ENCODE data around the gene EIF3A.

EIF3A gene

DNA sequence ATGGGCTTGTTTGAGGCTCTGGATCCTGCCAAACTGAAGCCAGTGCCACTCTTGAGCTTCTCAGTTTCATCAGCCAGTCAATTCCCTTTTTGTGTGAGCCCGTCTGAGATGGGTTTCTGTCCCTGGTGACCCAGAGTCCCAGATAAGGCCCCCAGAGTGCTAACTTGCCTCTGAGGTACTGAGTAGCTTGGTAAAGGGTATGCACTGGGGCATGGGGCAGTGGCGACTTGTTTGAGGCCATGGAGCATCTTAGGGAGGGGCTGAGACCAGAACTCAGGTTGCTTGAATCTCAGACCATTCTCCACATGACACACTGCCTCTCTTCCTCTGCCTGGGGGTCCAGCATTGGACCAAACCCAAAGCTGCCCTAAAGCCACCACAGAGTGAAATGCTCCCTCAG lies 86.3 kb downstream of the EIF3A start:
- H3K4me1 Mint-ChIP-seq: no peaks in the 10 kb centered on the region
- H3K27ac Mint-ChIP-seq: no peak overlapping the region
- H3K27me3 Mint-ChIP-seq: peaks cover 20 to 28% of the 10 kb centered on the region in 2 donors
- peaks cover 0 to 2% of the 10 kb centered on the region in 2 donors for H3K9me3 Mint-ChIP-seq
- DNase-seq: no peak
- no peaks in the 10 kb centered on the region for H3K36me3 Mint-ChIP-seq
- no peak for ATAC-seq (replicated peaks)
- H3K4me3 Mint-ChIP-seq: no peak overlapping the region

DNA sequence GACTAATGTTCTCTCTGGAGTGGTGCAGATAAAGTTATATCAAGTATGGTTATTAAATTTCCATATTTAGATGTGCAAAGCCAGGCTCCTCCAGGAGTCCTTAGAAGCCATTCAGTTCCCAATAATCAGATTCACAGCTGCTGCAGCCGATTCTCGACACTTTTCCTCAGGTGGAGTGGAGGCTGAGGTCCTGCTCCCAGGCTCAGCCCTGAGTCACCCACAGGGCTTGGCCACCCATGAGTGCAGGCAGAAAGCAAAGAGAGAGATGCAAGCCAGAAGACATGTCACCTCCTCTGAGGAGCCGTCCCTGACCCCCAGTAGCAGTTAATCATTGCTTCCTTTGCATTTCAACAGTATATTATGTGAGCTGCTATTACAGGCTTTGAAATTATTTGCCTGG lies 87.4 kb downstream of the EIF3A start:
- DNase-seq (no peak), ATAC-seq (replicated peaks) (no peak)
- H3K9me3 Mint-ChIP-seq: peaks cover 0 to 2% of the 10 kb centered on the region in 2 donors
- peaks cover 22 to 23% of the 10 kb centered on the region in 2 donors for H3K27me3 Mint-ChIP-seq
- no peaks in the 10 kb centered on the region for H3K4me1 Mint-ChIP-seq
- no peaks in the 10 kb centered on the region for H3K36me3 Mint-ChIP-seq
- no peak overlapping the region for H3K27ac Mint-ChIP-seq
- no peak overlapping the region for H3K4me3 Mint-ChIP-seq

DNA sequence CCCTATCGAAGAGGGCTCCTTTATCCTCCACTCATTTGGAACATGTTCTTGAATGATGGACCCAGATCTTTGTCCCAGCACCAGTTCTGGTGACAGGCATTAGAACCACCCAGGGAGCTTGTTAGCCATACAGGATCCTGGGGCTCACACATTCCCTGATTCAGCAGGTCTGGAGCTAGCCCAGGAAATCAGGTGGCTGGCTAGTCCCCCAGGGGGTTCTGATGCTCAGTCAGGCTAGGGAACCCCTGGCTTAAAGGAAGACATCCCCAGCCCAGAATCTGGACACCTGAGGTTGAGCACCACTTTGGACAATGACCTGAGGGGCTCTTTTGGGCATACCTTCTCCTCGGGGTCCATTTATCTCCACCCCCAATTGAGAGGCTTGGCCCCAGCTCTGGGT lies 88.1 kb downstream of the EIF3A start:
- Mint-ChIP-seq H3K36me3 (no peaks in the 10 kb centered on the region), H3K9me3 (peaks cover 0 to 2% of the 10 kb centered on the region in 2 donors), H3K4me3 (no peak overlapping the region), H3K27me3 (peaks cover 15 to 17% of the 10 kb centered on the region in 2 donors), H3K4me1 (peaks cover 0 to 2% of the 10 kb centered on the region in 2 donors), H3K27ac (no peak overlapping the region)
- ATAC-seq (replicated peaks): no peak
- DNase-seq: no peak

DNA sequence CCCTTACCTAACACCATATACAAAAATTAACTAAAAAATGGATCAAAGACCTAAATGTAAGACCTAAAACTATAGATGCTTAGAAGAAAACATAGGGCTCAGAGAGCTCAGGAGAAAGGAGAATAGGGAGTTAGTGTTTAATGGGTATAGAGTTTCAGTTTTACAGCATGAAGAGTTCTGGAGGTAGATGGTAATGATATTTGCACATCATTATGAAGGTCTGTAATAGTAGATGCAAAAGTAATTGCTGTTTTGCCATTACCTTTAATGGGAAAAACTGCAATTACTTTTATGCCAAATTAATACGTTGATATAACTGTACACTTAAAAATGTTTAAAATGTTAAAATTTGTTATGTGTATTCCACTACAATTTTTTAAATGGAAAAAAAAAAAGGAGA lies 90.3 kb downstream of the EIF3A start:
- no peak overlapping the region for H3K27ac Mint-ChIP-seq
- DNase-seq: no peak
- no peak for ATAC-seq (replicated peaks)
- peaks cover 5 to 7% of the 10 kb centered on the region in 2 donors for H3K9me3 Mint-ChIP-seq
- H3K4me1 Mint-ChIP-seq: peaks cover 0 to 11% of the 10 kb centered on the region in 2 donors
- peaks cover 7 to 15% of the 10 kb centered on the region in 2 donors for H3K27me3 Mint-ChIP-seq
- no peaks in the 10 kb centered on the region for H3K36me3 Mint-ChIP-seq
- H3K4me3 Mint-ChIP-seq: no peak overlapping the region

DNA sequence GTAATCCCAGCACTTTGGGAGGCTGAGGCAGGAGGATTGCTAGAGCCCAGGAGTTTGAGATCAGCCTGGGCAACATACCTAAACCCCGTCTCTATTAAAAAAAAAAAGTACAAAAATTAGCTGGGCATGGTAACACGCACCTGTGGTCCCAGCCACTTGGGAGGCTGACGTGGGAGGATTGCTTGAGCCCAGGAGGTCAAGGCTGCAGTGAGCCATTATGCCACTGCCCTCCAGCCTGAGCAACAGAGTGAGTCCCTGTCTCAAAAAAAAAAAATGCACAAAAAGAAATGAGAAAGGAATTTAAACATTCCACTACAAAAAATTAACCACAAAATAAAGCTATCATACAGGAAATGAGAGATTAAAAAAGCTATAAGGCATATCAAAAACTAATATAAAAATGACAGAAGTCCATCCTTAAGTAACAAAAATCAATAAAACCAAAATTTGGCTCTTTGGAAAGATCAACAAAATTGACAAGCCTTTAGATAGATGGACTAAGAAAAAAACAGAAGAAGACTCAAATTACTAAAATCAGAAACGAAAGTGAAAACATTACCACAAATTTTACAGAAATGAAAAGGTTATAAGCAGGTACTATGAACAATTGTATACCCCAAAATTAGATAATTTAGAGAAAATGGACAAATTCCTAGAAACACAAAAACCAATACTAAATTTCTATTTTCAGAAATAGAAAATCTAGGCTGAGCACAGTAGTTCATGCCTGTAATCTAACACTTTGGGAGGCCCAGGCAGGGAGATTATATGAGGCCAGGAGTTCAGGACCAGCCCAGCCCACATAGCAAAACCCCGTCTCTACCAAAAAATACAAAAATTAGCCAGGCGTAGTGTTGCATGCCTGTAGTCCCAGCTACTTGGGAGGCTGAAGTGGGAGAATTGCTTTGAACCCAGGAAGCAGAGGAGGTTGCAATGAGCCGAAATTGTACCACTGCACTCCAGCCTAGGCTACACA lies 93.5 kb downstream of the EIF3A start:
- DNase-seq (no peak), ATAC-seq (replicated peaks) (peak in 1 of 2 donors; percentile 45)
- no peak overlapping the region for H3K27ac Mint-ChIP-seq
- peak overlapping the region in 1 of 2 donors; percentile 35 for H3K4me3 Mint-ChIP-seq
- H3K27me3 Mint-ChIP-seq: peaks cover 6 to 21% of the 10 kb centered on the region in 2 donors
- peaks cover 0 to 11% of the 10 kb centered on the region in 2 donors for H3K4me1 Mint-ChIP-seq
- H3K9me3 Mint-ChIP-seq: peaks cover 15 to 16% of the 10 kb centered on the region in 2 donors
- peaks cover 0 to 12% of the 10 kb centered on the region in 2 donors for H3K36me3 Mint-ChIP-seq

DNA sequence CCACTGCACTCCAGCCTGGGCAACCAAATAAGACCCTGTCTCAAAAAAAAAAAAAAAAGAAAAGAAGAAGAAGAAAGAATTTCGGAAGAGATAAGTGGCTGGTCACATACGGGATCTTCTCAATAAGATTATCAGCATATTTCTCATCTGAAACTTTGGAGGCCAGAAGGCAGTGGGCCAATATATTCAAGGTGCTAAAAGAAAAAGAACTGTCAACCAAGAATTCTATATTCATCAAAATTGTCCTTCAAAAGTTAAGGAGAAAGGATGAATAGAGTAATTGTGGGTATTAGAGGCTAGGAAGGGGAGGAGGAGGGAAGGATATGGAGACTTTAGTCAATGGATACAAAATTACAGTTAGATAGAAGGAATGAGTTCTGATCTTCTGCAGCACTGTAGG lies 95.0 kb downstream of the EIF3A start:
- H3K36me3 Mint-ChIP-seq: peaks cover 0 to 12% of the 10 kb centered on the region in 2 donors
- peaks cover 6 to 18% of the 10 kb centered on the region in 2 donors for H3K27me3 Mint-ChIP-seq
- DNase-seq (no peak), ATAC-seq (replicated peaks) (no peak)
- peaks cover 1 to 11% of the 10 kb centered on the region in 2 donors for H3K4me1 Mint-ChIP-seq
- H3K4me3 Mint-ChIP-seq: no peak overlapping the region
- H3K9me3 Mint-ChIP-seq: peaks cover 15 to 16% of the 10 kb centered on the region in 2 donors
- H3K27ac Mint-ChIP-seq: no peak overlapping the region
